HCT116 (cell line): ENCODE data around the gene ARMH4.

ENCODE experiments used
- CBX3 ChIP-seq: IDR thresholded peaks from 2 replicates; pipeline ENCODE4 v1.6.1; 2012; ENCODE audit warnings: low read depth
- CEBPB ChIP-seq: IDR thresholded peaks from 2 replicates; pipeline ENCODE4 v1.6.1; 2012; ENCODE audit warnings: low read depth
- EGR1 ChIP-seq: IDR thresholded peaks from 2 replicates; pipeline ENCODE4 v1.6.1; 2012; ENCODE audit warnings: low read depth
- EZH2 ChIP-seq: fragments of 200-600 bp; sonication (generic); IDR thresholded peaks from 2 replicates; pipeline ENCODE4 v1.6.1; 2017; ENCODE audit warnings: antibody characterized with exemption, mixed run types
- EZH2phosphoT487 ChIP-seq: fragments of 200-600 bp; IDR thresholded peaks from 2 replicates; pipeline ENCODE4 v1.6.1; 2018; ENCODE audit warnings: antibody characterized with exemption, borderline replicate concordance
- JUND ChIP-seq: IDR thresholded peaks from 2 replicates; pipeline ENCODE4 v1.6.1; 2012
- POLR2AphosphoS5 ChIP-seq: IDR thresholded peaks from 2 replicates; pipeline ENCODE4 v1.6.1; 2011; ENCODE audit warnings: mild to moderate bottlenecking, low read depth, low read length, moderate library complexity
- RAD21 ChIP-seq: IDR thresholded peaks from 2 replicates; pipeline ENCODE4 v1.6.1; 2012; ENCODE audit warnings: low read depth, mild to moderate bottlenecking
- SIN3A ChIP-seq: IDR thresholded peaks from 2 replicates; pipeline ENCODE4 v1.6.1; 2012; ENCODE audit warnings: low read depth
- TCF7L2 ChIP-seq: IDR thresholded peaks from 2 replicates; pipeline ENCODE4 v1.7.0; 2011; ENCODE audit warnings: borderline replicate concordance, inconsistent platforms; ENCODE audit not compliant: insufficient read depth, insufficient read length; ENCODE audit errors: extremely low read depth
- YY1 ChIP-seq: IDR thresholded peaks from 2 replicates; pipeline ENCODE4 v1.6.1; 2011; ENCODE audit warnings: low read length, low read depth, moderate library complexity, mild to moderate bottlenecking; ENCODE audit not compliant: insufficient replicate concordance; ENCODE audit errors: extremely low read depth
- ZNF274 ChIP-seq: fragments of 200-500 bp; sonication (Bioruptor generic); IDR thresholded peaks from 2 replicates; pipeline ENCODE4 v1.6.1; 2014; ENCODE audit warnings: mild to moderate bottlenecking, low read depth, low read length, inconsistent platforms
- TF ChIP-seq, protein P1 (sequence below), 3 experiments: fragments of 200-600 bp in 1 of 3; sonication (generic) in 1 of 3; IDR thresholded peaks in 2 of 3; conservative IDR thresholded peaks in 1 of 3; 2 replicates each; pipeline ENCODE4 v1.5.1; 2012 to 2017; ENCODE audit warnings: low read depth in 2 of 3, low read length in 2 of 3, antibody characterized with exemption in 1 of 3, borderline replicate concordance in 1 of 3, control low read depth in 1 of 3, mild to moderate bottlenecking in 1 of 3, mixed read lengths in 1 of 3, mixed run types in 1 of 3, moderate library complexity in 1 of 3; ENCODE audit not compliant: insufficient read depth in 1 of 3
- TF ChIP-seq, protein P2 (sequence below): IDR thresholded peaks from 2 replicates; pipeline ENCODE4 v1.6.1; 2012

DNA sequence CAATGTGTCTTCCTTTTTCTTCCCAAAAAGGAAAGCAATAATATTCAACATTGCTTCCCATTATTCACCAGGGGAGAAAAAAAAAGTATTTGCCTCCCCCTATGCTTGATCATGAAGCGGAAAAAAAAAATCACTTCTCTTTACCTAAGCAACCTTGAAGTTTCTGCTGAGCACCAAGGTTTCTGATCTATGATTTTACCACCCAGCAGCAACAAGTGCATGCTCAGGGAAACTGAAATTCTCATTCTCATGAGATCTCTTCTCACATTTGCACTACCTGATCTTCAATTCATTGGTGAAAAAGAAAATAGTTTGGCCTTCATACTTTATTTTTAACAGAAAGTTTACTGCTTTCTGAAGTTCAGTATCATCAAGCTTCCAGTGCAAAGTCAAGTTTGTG, 125.8 kb downstream of the ARMH4 start:
- TF ChIP-seq, protein P1, sequence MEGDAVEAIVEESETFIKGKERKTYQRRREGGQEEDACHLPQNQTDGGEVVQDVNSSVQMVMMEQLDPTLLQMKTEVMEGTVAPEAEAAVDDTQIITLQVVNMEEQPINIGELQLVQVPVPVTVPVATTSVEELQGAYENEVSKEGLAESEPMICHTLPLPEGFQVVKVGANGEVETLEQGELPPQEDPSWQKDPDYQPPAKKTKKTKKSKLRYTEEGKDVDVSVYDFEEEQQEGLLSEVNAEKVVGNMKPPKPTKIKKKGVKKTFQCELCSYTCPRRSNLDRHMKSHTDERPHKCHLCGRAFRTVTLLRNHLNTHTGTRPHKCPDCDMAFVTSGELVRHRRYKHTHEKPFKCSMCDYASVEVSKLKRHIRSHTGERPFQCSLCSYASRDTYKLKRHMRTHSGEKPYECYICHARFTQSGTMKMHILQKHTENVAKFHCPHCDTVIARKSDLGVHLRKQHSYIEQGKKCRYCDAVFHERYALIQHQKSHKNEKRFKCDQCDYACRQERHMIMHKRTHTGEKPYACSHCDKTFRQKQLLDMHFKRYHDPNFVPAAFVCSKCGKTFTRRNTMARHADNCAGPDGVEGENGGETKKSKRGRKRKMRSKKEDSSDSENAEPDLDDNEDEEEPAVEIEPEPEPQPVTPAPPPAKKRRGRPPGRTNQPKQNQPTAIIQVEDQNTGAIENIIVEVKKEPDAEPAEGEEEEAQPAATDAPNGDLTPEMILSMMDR (IDR thresholded peaks at IDR 0.05 in 2 of 3, conservative IDR thresholded peaks at IDR 0.05 in 1 of 3; ENCODE audit: borderline replicate concordance in 1 of 3, insufficient read depth in 1 of 3, low read depth in 2 of 3, low read length in 2 of 3), result no peak
- TF ChIP-seq JUND, result no peak
- no peak for TF ChIP-seq RAD21
- TF ChIP-seq YY1, result no peak
- no peak for TF ChIP-seq ZNF274
- no peak for TF ChIP-seq CBX3
- no peak for TF ChIP-seq CEBPB
- TF ChIP-seq POLR2AphosphoS5, result no peak
- no peak for TF ChIP-seq SIN3A
- TF ChIP-seq, protein P2, sequence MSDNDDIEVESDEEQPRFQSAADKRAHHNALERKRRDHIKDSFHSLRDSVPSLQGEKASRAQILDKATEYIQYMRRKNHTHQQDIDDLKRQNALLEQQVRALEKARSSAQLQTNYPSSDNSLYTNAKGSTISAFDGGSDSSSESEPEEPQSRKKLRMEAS, result no peak
- TF ChIP-seq EZH2, result no peak
- no peak for TF ChIP-seq EZH2phosphoT487
- TF ChIP-seq TCF7L2, result no peak
- no peak for TF ChIP-seq EGR1
